GM12878 (cell line): ENCODE results near the gene TBC1D2B. TPM values are rescaled to one million over a fixed set of nuclear protein-coding genes. Genes with fewer than 3 reads are reported as not detected.
"Not testable (repeated sequence)": the region's sequence is repeated elsewhere in the genome, so short reads cannot be mapped to it uniquely, and the experiment has no call there.

Experiments used
- ATAC-seq: fragments of 200-7000 bp; cut with Tn5 transposase; 3 replicates; pipeline ENCODE4 v1.9.1; 2020; ENCODE audit warnings: mild to moderate bottlenecking, moderate library complexity
- BruUV-seq: library from RNA; stranded (reverse); fragments of 400-500 nt; replicated peaks from 2 replicates; lab custom pipeline; 2021; lab: Mats Ljungman, UMichigan
- CTCF ChIA-PET: fragments of 300-600 bp; sonication (Branson Sonifier 250); formaldehyde crosslinking; extraction: SDS; loops from one replicate; lab custom pipeline; 2021; ENCODE audit warnings: inconsistent platforms; lab: Yijun Ruan, JAX
- POLR2A ChIA-PET: fragments of 350-600 bp; formaldehyde crosslinking; extraction: SDS; loops from one replicate; lab custom pipeline; 2021; ENCODE audit warnings: inconsistent platforms; lab: Charles Lee
- RAD21 ChIA-PET: fragments of 300-600 bp; sonication (Branson Sonifier 250); formaldehyde crosslinking; loops from one replicate; lab custom pipeline; 2023; ENCODE audit warnings: antibody characterized with exemption; ENCODE audit not compliant: unreplicated experiment; lab: Charles Lee
- SMC1A ChIA-PET: fragments of 300-600 bp; sonication (Branson Sonifier 250); formaldehyde crosslinking; loops from one replicate; lab custom pipeline; 2023; ENCODE audit not compliant: unreplicated experiment, uncharacterized antibody; lab: Charles Lee
- DNase-seq: peaks from one replicate; pipeline ENCODE4 v3.0.0-alpha.2; 2011; ENCODE audit warnings: low read depth, low spot score
- FAIRE-seq: peaks from 3 replicates; lab custom pipeline; 2011; peaks lifted over from hg19 to GRCh38; lab: Jason Lieb, UNC
- H2AFZ ChIP-seq: 2 replicates; pipeline ENCODE4 v1.6.0; 2011; ENCODE audit warnings: low read depth, low read length, control low read depth; ENCODE audit not compliant: control insufficient read depth
- H3K27ac ChIP-seq: 2 replicates; pipeline ENCODE4 v1.5.1; 2011; ENCODE audit warnings: control low read depth; ENCODE audit not compliant: control insufficient read depth, insufficient read depth
- H3K27me3 ChIP-seq, 2 experiments: replicated peaks in 1 of 2; 2 replicates each; pipeline versions ENCODE4 v1.6.0 to v1.6.1; 2011; ENCODE audit warnings: low read length in 1 of 2; ENCODE audit not compliant: control insufficient read depth in 2 of 2, insufficient read depth in 2 of 2
- H3K36me3 ChIP-seq, 2 experiments: 2 replicates each; pipeline ENCODE4 v1.5.1; 2011; ENCODE audit warnings: low read length in 1 of 2; ENCODE audit not compliant: control insufficient read depth in 2 of 2, insufficient read depth in 2 of 2
- H3K4me1 ChIP-seq: 2 replicates; pipeline ENCODE4 v1.6.1; 2011; ENCODE audit warnings: mild to moderate bottlenecking, low read length, moderate library complexity, mixed read lengths; ENCODE audit not compliant: control insufficient read depth, insufficient read depth
- H3K4me2 ChIP-seq: 2 replicates; pipeline ENCODE4 v1.6.0; 2011; ENCODE audit warnings: control low read depth; ENCODE audit not compliant: control insufficient read depth, insufficient read depth
- H3K4me3 ChIP-seq: fragments of 200-600 bp; sonication (generic); 2 replicates; pipeline ENCODE4 v1.5.1; 2016
- H3K79me2 ChIP-seq: 2 replicates; pipeline ENCODE4 v1.6.0; 2011; ENCODE audit warnings: low read length; ENCODE audit not compliant: control insufficient read depth, insufficient read depth
- H3K9ac ChIP-seq: 2 replicates; pipeline ENCODE4 v1.8.0; 2011; ENCODE audit warnings: low read length, control low read depth, mixed read lengths; ENCODE audit not compliant: control insufficient read depth, insufficient read depth
- H3K9me3 ChIP-seq: replicated peaks from 3 replicates; pipeline ENCODE4 v1.5.1; 2011; ENCODE audit warnings: mild to moderate bottlenecking, low read length; ENCODE audit not compliant: control insufficient read depth, insufficient read depth
- H4K20me1 ChIP-seq: 2 replicates; pipeline ENCODE4 v1.6.0; 2011; ENCODE audit not compliant: control insufficient read depth, insufficient read depth
- CREM ChIP-seq: IDR thresholded peaks from 2 replicates; pipeline ENCODE4 v1.6.1; 2014; ENCODE audit warnings: antibody characterized with exemption, low read depth
- EED ChIP-seq: sonication (generic); IDR thresholded peaks from 2 replicates; pipeline ENCODE4 v1.6.1; 2016; ENCODE audit warnings: antibody characterized with exemption, low read depth
- GATAD2B ChIP-seq: fragments of 450-650 bp; conservative IDR thresholded peaks from 2 replicates; pipeline ENCODE4 v1.6.1; 2017; ENCODE audit warnings: low read depth, mild to moderate bottlenecking, moderate library complexity
- IKZF1 ChIP-seq: fragments of 450-650 bp; conservative IDR thresholded peaks from 2 replicates; pipeline ENCODE4 v1.6.1; 2017; ENCODE audit warnings: antibody characterized with exemption, mild to moderate bottlenecking
- MAX ChIP-seq: IDR thresholded peaks from 2 replicates; pipeline ENCODE4 v1.6.1; 2012; ENCODE audit warnings: low read depth, low read length, improper control_type of control experiment
- MEF2B ChIP-seq: fragments of 450-650 bp; IDR thresholded peaks from 2 replicates; pipeline ENCODE4 v1.6.1; 2018; ENCODE audit warnings: mild to moderate bottlenecking, moderate library complexity; ENCODE audit not compliant: partially characterized antibody, poor library complexity, severe bottlenecking
- NBN ChIP-seq: fragments of 450-650 bp; IDR thresholded peaks from 2 replicates; pipeline ENCODE4 v1.6.1; 2016
- PKNOX1 ChIP-seq: fragments of 450-650 bp; IDR thresholded peaks from 2 replicates; pipeline ENCODE4 v1.6.1; 2016; ENCODE audit warnings: mild to moderate bottlenecking
- RELA ChIP-seq: fragments of 450-650 bp; IDR thresholded peaks from 2 replicates; pipeline ENCODE4 v1.8.0; 2014; ENCODE audit warnings: borderline replicate concordance; ENCODE audit not compliant: partially characterized antibody
- RELB ChIP-seq: fragments of 450-650 bp; IDR thresholded peaks from 2 replicates; pipeline ENCODE4 v1.6.1; 2017; ENCODE audit warnings: low read depth, mild to moderate bottlenecking, moderate library complexity
- SKIL ChIP-seq: fragments of 450-650 bp; IDR thresholded peaks from 2 replicates; pipeline ENCODE4 v1.6.1; 2017; ENCODE audit warnings: mild to moderate bottlenecking, low read depth, inconsistent platforms; ENCODE audit not compliant: poor library complexity, severe bottlenecking
- ZNF687 ChIP-seq: fragments of 450-650 bp; IDR thresholded peaks from 2 replicates; pipeline ENCODE4 v1.6.1; 2017; ENCODE audit warnings: mild to moderate bottlenecking, moderate library complexity
- WGBS: methylation state at CpG from one replicate; pipeline ENCODE4 v1.1.6; 2016; ENCODE audit warnings: low lambda C conversion rate; ENCODE audit not compliant: insufficient replicate concordance, insufficient coverage; ENCODE audit errors: missing lambda C conversion rate; 5-methylcytosine and 5-hydroxymethylcytosine counted together
- in situ Hi-C: fragments of 300-500 bp; cut with MboI; formaldehyde crosslinking; loops from 9 replicates; pipeline ENCODE4 v1.14.3; 2018; ENCODE audit warnings: mixed read lengths
- intact Hi-C: fragments of 100-400 bp; cut with micrococcal nuclease; formaldehyde crosslinking; loops from one replicate; pipeline ENCODE4 v1.14.2; 2022; ENCODE audit not compliant: unreplicated experiment
- polyA plus RNA-seq, 11 experiments: library from polyadenylated mRNA; depleted of rRNA in 4 of 11; unstranded in 6 of 11; stranded (reverse) in 5 of 11; fragments of >200 nt; fragmentation: Nextera tagmentation in 4 of 11; fragmentation: Illumina TruSeq in 1 of 11; extraction: Ambion mirVana in 4 of 11; extraction: Trizol in 1 of 11; gene quantifications; 1 replicate in 1 of 11; 2 replicates in 10 of 11; pipeline versions ENCODE4 v1.2.1 to v1.2.3, GENCODE V29; 2011 to 2016; ENCODE audit warnings: inconsistent platforms in 2 of 11, missing spikeins in 2 of 11, low read depth in 1 of 11
- total RNA-seq, 4 experiments: library from RNA; depleted of rRNA in 3 of 4; stranded (reverse); fragments of >200 nt in 3 of 4; fragmentation: Illumina TruSeq in 1 of 4; extraction: Trizol in 1 of 4; gene quantifications; 2 replicates each; pipeline versions ENCODE4 v1.2.1 to v1.2.3, GENCODE V29; 2013 to 2021

Gene TBC1D2B
- total and polyA plus RNA-seq, 10 of the 15 experiments (the other 5 are each of a cell fraction or from before 2014, with no cell fraction given) = 1.3 to 53.4 (median 19.4) TPM

GRCh38 chr15:77993970-77994693 is 83.4 kb downstream of the TBC1D2B start:
- peak overlapping the region; percentile 28 for H2AFZ ChIP-seq
- TF ChIP-seq MEF2B (peak; percentile 88), MAX (0 out of 2 replicates have a peak, but pooled peaks have one; percentile 13), RELA (peak; percentile 8), ZNF687 (peak; percentile 79), CREM (0 out of 2 replicates have a peak, but pooled peaks have one; percentile 11), NBN (peak; percentile 61; the same call in 1 of the 2 replicates), RELB (0 out of 2 replicates have a peak, but pooled peaks have one; percentile 13), GATAD2B (0 out of 2 replicates have a peak, but pooled peaks have one; percentile 58), EED (peak; percentile 51; the same call in 1 of the 2 replicates), IKZF1 (peak; percentile 50; the same call in 1 of the 2 replicates), PKNOX1 (0 out of 2 replicates have a peak, but pooled peaks have one; percentile 12), SKIL (peak; percentile 30)

More at GRCh38 chr15:77993970-77994693, 83.4 kb downstream of the TBC1D2B start:
- H4K20me1 ChIP-seq, intact Hi-C loops, H3K27me3 ChIP-seq, H3K9me3 ChIP-seq, in situ Hi-C loops, BruUV-seq, H3K79me2 ChIP-seq, H3K4me3 ChIP-seq, H3K36me3 ChIP-seq: not testable (repeated sequence)
- SMC1A ChIA-PET = interaction anchor here (0.6 to 1.6 kb wide), 5 partner anchors 10 to 86 kb away, joined by 3 to 4 read pairs (median 3); no protein-coding TSS in a partner anchor
- DNase-seq = peak; percentile 74
- CTCF ChIA-PET = interaction anchor here (0.6 to 3.7 kb wide), 11 partner anchors 10 to 757 kb away, joined by 3 to 26 read pairs (median 3); no protein-coding TSS in a partner anchor
- peaks cover 27% of the 10 kb centered on the region for H3K4me1 ChIP-seq
- peak overlapping the region; percentile 44; the same call in 1 of the 2 replicates for H3K9ac ChIP-seq
- POLR2A ChIA-PET = interaction anchor here (0.5 kb wide), 1 partner anchor 39 kb away, joined by 4 read pairs; no protein-coding TSS in a partner anchor
- under 1% methylated on average over 17 of the region's 18 CpGs for WGBS
- peak overlapping the region; percentile 87 for H3K27ac ChIP-seq
- H3K4me2 ChIP-seq = peak overlapping the region; percentile 25; the same call in 1 of the 2 replicates
- FAIRE-seq = peak; percentile 69
- RAD21 ChIA-PET = interaction anchor here (1.2 to 1.8 kb wide), 6 partner anchors 10 to 114 kb away, joined by 3 to 5 read pairs (median 4); no protein-coding TSS in a partner anchor
- peak; percentile 93 for ATAC-seq
